SK-N-SH treated with all-trans-retinoic acid at 6 μM for 48 hours (cell line): Measurements from ENCODE around the gene CBX8.
A peak's percentile ranks its signal among the peaks of the same experiment; 100 is the strongest.

Experiments used
- ATAC-seq: fragments of 200-7000 bp; cut with Tn5 transposase; 3 replicates; pipeline ENCODE4 v1.9.1; 2020; ENCODE audit warnings: mild to moderate bottlenecking, moderate library complexity
- BACH2 ChIP-seq: fragments of 250-450 bp; sonication (Bioruptor Pico); IDR thresholded peaks from 2 replicates; pipeline ENCODE4 v1.9.0; 2021; ENCODE audit warnings: mild to moderate bottlenecking, borderline replicate concordance
- ESRRG ChIP-seq: fragments of 250-450 bp; sonication (Bioruptor Pico); IDR thresholded peaks from 2 replicates; pipeline ENCODE4 v1.6.1; 2021; ENCODE audit warnings: mild to moderate bottlenecking
- GLIS3 ChIP-seq: fragments of 250-450 bp; sonication (Bioruptor Pico); IDR thresholded peaks from 2 replicates; pipeline ENCODE4 v1.5.0; 2020; ENCODE audit warnings: mild to moderate bottlenecking, moderate library complexity
- PPARA ChIP-seq: fragments of 250-450 bp; sonication (Bioruptor Pico); IDR thresholded peaks from 2 replicates; pipeline ENCODE4 v1.5.0; 2020; ENCODE audit warnings: mild to moderate bottlenecking, borderline replicate concordance
- RARB ChIP-seq: fragments of 250-450 bp; sonication (Bioruptor Pico); IDR thresholded peaks from 2 replicates; pipeline ENCODE4 v1.8.0; 2021; ENCODE audit warnings: mild to moderate bottlenecking, moderate library complexity
- SNAI2 ChIP-seq: fragments of 250-450 bp; sonication (Bioruptor Pico); IDR thresholded peaks from 2 replicates; pipeline ENCODE4 v1.5.0; 2020; ENCODE audit warnings: mild to moderate bottlenecking, moderate library complexity
- TOX ChIP-seq: fragments of 250-450 bp; sonication (Bioruptor Pico); IDR thresholded peaks from 2 replicates; pipeline ENCODE4 v1.8.0; 2021; ENCODE audit warnings: mild to moderate bottlenecking, moderate library complexity, borderline replicate concordance
- ZC3H10 ChIP-seq: fragments of 250-450 bp; sonication (Bioruptor Pico); IDR thresholded peaks from 2 replicates; pipeline ENCODE4 v1.5.1; 2021; ENCODE audit warnings: mild to moderate bottlenecking, moderate library complexity
- ZFP3 ChIP-seq: fragments of 250-450 bp; sonication (Bioruptor Pico); IDR thresholded peaks from 2 replicates; pipeline ENCODE4 v1.5.0; 2020; ENCODE audit warnings: mild to moderate bottlenecking, moderate library complexity
- ZFP30 ChIP-seq: fragments of 450-650 bp; formaldehyde crosslinking; IDR thresholded peaks from 2 replicates; pipeline ENCODE4 v1.5.0; 2022; ENCODE audit warnings: mild to moderate bottlenecking, moderate library complexity
- ZNF565 ChIP-seq: fragments of 450-650 bp; formaldehyde crosslinking; conservative IDR thresholded peaks from 2 replicates; pipeline ENCODE4 v1.5.0; 2020; ENCODE audit warnings: low read depth, mild to moderate bottlenecking, moderate library complexity
- ZNF70 ChIP-seq: fragments of 450-650 bp; formaldehyde crosslinking; IDR thresholded peaks from 2 replicates; pipeline ENCODE4 v1.5.0; 2020; ENCODE audit warnings: mild to moderate bottlenecking, moderate library complexity
- TF ChIP-seq, protein P1 (sequence below): fragments of 250-450 bp; sonication (Bioruptor Pico); IDR thresholded peaks from 2 replicates; pipeline ENCODE4 v1.8.0; 2020; ENCODE audit warnings: mild to moderate bottlenecking, moderate library complexity, borderline replicate concordance
- TF ChIP-seq, protein P2 (sequence below): fragments of 250-450 bp; sonication (Bioruptor Pico); IDR thresholded peaks from 2 replicates; pipeline ENCODE4 v1.8.0; 2021; ENCODE audit warnings: low read depth, mild to moderate bottlenecking, moderate library complexity, borderline replicate concordance
- TF ChIP-seq, protein P3 (sequence below): fragments of 250-450 bp; sonication (Bioruptor Pico); IDR thresholded peaks from 2 replicates; pipeline ENCODE4 v1.5.1; 2020; ENCODE audit warnings: low read depth, mild to moderate bottlenecking, moderate library complexity
- TF ChIP-seq, protein P4 (sequence below): fragments of 250-450 bp; sonication (Bioruptor Pico); IDR thresholded peaks from 2 replicates; pipeline ENCODE4 v1.5.0; 2020; ENCODE audit warnings: mild to moderate bottlenecking, moderate library complexity

The CBX8 gene

DNA sequence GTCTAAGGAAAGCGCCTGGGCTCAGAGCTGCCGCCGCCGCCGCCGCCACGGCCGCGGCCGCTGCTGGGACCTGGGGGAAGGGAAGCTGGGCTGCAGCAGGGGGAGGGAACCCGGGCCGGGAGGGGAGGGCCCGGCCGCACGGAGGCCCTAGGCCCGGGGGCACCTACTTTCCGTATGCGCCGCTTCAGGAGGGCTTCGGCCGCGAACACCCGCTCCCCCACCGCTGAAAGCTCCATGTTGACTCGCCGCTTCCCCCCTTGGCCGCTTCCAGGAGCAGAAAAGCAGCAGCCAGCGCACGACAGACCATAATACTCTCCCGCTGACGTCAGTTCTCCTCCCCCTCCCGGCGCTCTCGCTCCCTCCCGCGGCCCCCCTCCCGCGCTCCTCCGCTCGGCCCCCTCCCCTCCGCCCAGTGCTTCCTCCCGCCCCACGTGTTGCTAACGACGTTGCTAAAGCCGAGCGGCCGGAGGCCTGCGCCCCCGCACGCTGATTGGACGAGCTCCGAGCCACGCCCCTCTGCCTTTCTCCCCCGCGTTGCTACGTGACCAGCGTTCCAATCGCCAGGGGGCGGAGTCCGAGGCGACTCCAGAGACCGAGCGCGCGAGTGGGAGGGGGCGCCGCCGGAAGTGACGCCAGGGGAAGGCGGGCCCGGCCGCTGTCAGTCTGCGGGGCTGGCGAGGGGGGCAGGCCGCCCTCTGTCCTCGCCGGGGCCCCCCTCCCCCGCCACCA, at the start of gene CBX8:
Gene CBX8, minus strand, starts transcription at position 315 of the 729 bp plus-strand sequence. Its CDS starts 79 bp downstream, at position 236.
- peak; percentile 84 for ATAC-seq
- TF ChIP-seq, protein P1, sequence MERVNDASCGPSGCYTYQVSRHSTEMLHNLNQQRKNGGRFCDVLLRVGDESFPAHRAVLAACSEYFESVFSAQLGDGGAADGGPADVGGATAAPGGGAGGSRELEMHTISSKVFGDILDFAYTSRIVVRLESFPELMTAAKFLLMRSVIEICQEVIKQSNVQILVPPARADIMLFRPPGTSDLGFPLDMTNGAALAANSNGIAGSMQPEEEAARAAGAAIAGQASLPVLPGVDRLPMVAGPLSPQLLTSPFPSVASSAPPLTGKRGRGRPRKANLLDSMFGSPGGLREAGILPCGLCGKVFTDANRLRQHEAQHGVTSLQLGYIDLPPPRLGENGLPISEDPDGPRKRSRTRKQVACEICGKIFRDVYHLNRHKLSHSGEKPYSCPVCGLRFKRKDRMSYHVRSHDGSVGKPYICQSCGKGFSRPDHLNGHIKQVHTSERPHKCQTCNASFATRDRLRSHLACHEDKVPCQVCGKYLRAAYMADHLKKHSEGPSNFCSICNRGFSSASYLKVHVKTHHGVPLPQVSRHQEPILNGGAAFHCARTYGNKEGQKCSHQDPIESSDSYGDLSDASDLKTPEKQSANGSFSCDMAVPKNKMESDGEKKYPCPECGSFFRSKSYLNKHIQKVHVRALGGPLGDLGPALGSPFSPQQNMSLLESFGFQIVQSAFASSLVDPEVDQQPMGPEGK: peak; percentile 86
- TF ChIP-seq ZFP3 (CRISPR knock-in tag) (no peak), TOX (no peak)

GRCh38 chr17:79845601-79845949, 48.7 kb upstream of the CBX8 start:
- ATAC-seq: no peak
- no peak for TF ChIP-seq ZC3H10
- TF ChIP-seq BACH2 (CRISPR knock-in tag): no peak
- TF ChIP-seq SNAI2 (CRISPR knock-in tag): no peak
- no peak for TF ChIP-seq TOX
- no peak for TF ChIP-seq RARB (CRISPR knock-in tag)
- no peak for TF ChIP-seq GLIS3 (CRISPR knock-in tag)
- no peak for TF ChIP-seq ZFP30
- TF ChIP-seq, protein P2, sequence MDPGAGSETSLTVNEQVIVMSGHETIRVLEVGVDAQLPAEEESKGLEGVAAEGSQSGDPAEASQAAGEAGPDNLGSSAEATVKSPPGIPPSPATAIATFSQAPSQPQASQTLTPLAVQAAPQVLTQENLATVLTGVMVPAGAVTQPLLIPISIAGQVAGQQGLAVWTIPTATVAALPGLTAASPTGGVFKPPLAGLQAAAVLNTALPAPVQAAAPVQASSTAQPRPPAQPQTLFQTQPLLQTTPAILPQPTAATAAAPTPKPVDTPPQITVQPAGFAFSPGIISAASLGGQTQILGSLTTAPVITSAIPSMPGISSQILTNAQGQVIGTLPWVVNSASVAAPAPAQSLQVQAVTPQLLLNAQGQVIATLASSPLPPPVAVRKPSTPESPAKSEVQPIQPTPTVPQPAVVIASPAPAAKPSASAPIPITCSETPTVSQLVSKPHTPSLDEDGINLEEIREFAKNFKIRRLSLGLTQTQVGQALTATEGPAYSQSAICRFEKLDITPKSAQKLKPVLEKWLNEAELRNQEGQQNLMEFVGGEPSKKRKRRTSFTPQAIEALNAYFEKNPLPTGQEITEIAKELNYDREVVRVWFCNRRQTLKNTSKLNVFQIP (CRISPR knock-in tag): no peak
- no peak for TF ChIP-seq ESRRG (CRISPR knock-in tag)
- TF ChIP-seq, protein P3, sequence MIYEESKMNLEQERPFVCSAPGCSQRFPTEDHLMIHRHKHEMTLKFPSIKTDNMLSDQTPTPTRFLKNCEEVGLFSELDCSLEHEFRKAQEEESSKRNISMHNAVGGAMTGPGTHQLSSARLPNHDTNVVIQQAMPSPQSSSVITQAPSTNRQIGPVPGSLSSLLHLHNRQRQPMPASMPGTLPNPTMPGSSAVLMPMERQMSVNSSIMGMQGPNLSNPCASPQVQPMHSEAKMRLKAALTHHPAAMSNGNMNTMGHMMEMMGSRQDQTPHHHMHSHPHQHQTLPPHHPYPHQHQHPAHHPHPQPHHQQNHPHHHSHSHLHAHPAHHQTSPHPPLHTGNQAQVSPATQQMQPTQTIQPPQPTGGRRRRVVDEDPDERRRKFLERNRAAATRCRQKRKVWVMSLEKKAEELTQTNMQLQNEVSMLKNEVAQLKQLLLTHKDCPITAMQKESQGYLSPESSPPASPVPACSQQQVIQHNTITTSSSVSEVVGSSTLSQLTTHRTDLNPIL: no peak

DNA sequence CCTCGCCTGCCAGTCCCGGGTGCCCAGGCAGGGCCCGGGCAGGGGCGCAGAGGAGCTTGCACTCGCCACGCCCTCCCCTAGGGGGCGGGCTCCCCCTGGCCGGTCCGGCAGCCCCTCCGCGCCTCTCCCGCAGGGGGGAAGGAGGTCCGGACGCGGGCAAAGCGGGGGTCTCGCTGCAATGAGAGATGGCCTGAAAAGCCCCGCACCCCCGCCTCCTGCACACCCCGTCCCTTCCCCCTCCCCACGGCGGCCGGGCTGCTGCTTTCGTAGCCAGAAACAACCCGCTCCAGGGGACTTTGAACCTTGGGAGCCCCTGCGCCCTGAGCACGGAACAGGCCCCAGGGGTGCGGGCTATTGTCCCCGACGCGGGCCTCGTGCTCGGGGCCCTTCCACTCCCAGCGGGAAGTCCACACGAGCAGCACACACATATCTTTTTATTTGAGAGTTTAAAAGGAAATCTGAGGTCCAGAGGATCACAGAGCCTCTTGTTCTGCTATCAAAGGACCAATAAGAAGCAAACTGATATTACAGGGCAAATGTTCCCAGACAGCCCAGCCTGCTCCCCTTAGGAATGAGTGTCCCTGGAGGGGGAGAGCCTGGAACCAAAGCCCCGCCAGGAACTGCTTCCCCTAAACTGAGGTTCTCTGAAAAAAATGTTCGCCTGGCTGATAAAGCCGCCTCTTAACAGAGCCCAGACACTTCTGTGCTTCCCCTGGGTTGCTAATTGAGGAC, 48.2 kb upstream of the CBX8 start:
- peak; percentile 74 for ATAC-seq

More for the DNA sequence above, 48.2 kb upstream of the CBX8 start:
- TF ChIP-seq BACH2 (CRISPR knock-in tag) (no peak), PPARA (no peak), ZNF565 (no peak), ZNF70 (CRISPR knock-in tag) (no peak), ZC3H10 (no peak), TOX (no peak), ZFP30 (no peak), ZFP3 (CRISPR knock-in tag) (no peak), ESRRG (CRISPR knock-in tag) (no peak)
- TF ChIP-seq, protein P2 (CRISPR knock-in tag): no peak
- TF ChIP-seq, protein P3: no peak
- TF ChIP-seq, protein P1: no peak
- TF ChIP-seq, protein P4, sequence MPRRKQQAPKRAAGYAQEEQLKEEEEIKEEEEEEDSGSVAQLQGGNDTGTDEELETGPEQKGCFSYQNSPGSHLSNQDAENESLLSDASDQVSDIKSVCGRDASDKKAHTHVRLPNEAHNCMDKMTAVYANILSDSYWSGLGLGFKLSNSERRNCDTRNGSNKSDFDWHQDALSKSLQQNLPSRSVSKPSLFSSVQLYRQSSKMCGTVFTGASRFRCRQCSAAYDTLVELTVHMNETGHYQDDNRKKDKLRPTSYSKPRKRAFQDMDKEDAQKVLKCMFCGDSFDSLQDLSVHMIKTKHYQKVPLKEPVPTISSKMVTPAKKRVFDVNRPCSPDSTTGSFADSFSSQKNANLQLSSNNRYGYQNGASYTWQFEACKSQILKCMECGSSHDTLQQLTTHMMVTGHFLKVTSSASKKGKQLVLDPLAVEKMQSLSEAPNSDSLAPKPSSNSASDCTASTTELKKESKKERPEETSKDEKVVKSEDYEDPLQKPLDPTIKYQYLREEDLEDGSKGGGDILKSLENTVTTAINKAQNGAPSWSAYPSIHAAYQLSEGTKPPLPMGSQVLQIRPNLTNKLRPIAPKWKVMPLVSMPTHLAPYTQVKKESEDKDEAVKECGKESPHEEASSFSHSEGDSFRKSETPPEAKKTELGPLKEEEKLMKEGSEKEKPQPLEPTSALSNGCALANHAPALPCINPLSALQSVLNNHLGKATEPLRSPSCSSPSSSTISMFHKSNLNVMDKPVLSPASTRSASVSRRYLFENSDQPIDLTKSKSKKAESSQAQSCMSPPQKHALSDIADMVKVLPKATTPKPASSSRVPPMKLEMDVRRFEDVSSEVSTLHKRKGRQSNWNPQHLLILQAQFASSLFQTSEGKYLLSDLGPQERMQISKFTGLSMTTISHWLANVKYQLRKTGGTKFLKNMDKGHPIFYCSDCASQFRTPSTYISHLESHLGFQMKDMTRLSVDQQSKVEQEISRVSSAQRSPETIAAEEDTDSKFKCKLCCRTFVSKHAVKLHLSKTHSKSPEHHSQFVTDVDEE (CRISPR knock-in tag): no peak
- TF ChIP-seq, all 23 proteins: peak for 0
